Skin epidermis (tissue), 12 donors: ENCODE measurements around the gene GAS6.
A peak's percentile ranks its signal among the peaks of the same experiment; 100 is the strongest.
"Not testable (repeated sequence)": the region's sequence is repeated elsewhere in the genome, so short reads cannot be mapped to it uniquely, and the experiment has no call there.

Source experiments
- H3K27ac ChIP-seq, 21 experiments: fragments of 200-600 bp; sonication (generic) in 11 of 21; one replicate each; pipeline ENCODE4 v1.5.0; 2020; ENCODE audit warnings: mild to moderate bottlenecking in 3 of 21, inconsistent platforms in 2 of 21, moderate library complexity in 2 of 21
- H3K4me3 ChIP-seq, 7 experiments: fragments of 200-600 bp; sonication (generic) in 2 of 7; one replicate each; pipeline ENCODE4 v1.5.0; 2020; ENCODE audit warnings: inconsistent platforms in 2 of 7, mild to moderate bottlenecking in 2 of 7, moderate library complexity in 1 of 7

Gene GAS6

GRCh38 chr13:113875429-113875815, 11.5 kb upstream of the GAS6 start:
- no peak overlapping the region for H3K27ac ChIP-seq
- H3K4me3 ChIP-seq: no peak overlapping the region

DNA sequence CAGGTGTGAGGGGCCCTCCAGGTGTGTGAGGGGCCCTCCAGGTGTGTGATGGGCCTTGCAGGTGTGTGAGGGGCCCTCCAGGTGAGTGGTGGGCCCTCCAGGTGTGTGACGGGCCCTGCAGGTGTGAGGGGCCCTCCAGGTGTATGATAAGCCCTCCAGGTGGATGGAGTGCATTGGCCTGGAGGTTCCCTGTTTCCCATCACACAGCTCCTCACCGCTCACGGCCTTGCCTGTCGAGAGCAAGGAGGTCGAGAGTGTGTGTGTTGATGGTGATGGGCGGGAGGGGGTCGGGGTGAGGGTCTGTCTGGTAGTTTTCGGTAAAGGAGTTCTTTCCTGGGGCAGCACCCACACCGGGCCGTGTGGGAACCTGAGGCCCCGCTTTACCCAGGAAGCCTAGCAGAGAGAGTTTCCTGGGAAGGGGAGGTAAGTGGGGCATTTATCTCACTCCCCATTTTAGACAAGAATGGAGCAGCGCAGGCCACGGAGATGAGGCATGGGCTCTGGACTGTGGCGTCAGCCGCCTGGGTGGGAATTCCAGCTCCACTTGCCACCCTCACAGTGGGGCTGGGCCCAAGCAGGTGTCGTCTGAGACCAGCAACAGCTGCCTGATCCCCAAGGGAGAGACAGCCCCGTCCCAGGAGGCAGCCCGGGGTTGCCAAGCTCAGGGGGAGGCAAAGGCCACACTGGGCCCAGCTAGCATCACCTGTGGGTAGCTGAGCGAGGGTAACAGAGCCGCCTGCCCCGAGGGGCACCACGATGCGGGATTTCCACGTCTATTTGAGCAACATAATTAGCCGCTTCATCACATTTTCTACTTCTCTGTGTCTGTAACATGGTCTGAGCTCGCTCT, 10.9 kb upstream of the GAS6 start:
- H3K4me3 ChIP-seq: no peak overlapping the region
- no peak overlapping the region for H3K27ac ChIP-seq

DNA sequence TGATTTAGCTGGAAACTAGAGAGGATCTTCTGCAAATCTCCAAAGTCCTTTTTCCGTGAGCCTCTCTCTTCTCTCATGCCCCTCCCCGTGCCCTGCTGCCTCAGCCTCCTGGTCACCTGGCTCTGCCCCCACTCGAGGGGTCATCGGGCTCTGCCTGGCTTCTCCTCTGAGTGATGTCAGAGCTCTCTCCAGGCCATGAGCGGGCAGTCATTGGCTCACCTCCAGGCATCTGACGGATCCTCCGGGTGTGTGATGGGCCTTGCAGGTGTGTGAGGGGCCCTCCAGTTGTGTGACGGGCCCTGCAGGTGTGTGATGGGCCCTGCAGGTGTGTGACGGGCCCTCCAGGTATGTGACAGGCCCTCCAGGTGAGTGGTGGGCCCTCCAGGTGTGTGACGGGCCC, 10.3 kb upstream of the GAS6 start:
- Histone ChIP-seq H3K27ac (no peak overlapping the region), H3K4me3 (no peak overlapping the region)

DNA sequence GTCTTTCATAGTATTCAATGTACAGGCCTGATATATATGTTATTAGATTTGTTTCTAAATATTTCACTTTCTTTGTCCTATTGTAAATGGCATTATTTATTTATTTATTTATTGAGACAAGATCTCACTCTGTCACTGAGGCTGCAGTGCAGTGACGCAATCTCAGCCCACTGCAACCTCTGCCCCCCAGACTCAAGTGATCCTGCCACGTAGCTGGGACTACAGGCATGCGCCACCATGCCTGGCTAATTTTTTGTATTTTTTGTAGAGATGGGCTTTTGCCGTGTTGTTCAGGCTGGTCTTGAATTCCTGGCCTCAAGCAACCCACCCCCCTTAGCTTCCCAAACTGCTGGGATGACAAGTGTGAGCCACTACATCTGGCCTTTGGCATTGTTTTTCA, 5.4 kb upstream of the GAS6 start:
- H3K27ac ChIP-seq: no peak overlapping the region
- H3K4me3 ChIP-seq: no peak overlapping the region

DNA sequence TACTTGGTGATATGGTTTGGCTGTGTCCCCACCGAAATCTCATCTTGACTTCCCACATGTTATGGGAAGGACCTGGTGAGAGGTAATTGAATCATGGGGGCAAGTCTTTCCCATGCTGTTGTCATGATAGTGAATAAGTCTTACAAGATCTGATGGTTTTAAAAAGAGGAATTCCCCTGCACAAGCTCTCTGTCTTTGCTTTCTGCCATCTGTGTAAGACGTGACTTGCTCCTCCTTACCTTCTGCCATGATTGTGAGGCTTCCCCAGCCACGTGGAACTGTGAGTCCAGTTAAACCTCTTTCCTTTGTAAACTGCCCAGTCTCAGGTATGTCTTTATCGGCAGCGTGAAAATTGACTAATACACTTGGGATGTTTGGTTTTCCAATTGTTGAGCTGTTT, 4.0 kb upstream of the GAS6 start:
- H3K27ac ChIP-seq: not testable (repeated sequence)

GRCh38 chr13:113865427-113865826, 1.6 kb upstream of the GAS6 start:
- H3K4me3 ChIP-seq: no peak overlapping the region
- H3K27ac ChIP-seq: no peak overlapping the region

More for the DNA sequence above, 4.0 kb upstream of the GAS6 start:
- H3K4me3 ChIP-seq: not testable (repeated sequence)

- peak overlapping the region in 13 of 21 experiments; percentile 48 to 93 (median 85) for H3K27ac ChIP-seq
- peak overlapping the region; percentile 53 to 71 (median 65) for H3K4me3 ChIP-seq
Measured at GRCh38 chr13:113864273-113864890, 506 bp upstream of the GAS6 start.

- H3K4me3 ChIP-seq: peak overlapping the region; percentile 53 to 71 (median 65)
Measured at GRCh38 chr13:113862931-113863523, 849 bp downstream of the GAS6 start.

DNA sequence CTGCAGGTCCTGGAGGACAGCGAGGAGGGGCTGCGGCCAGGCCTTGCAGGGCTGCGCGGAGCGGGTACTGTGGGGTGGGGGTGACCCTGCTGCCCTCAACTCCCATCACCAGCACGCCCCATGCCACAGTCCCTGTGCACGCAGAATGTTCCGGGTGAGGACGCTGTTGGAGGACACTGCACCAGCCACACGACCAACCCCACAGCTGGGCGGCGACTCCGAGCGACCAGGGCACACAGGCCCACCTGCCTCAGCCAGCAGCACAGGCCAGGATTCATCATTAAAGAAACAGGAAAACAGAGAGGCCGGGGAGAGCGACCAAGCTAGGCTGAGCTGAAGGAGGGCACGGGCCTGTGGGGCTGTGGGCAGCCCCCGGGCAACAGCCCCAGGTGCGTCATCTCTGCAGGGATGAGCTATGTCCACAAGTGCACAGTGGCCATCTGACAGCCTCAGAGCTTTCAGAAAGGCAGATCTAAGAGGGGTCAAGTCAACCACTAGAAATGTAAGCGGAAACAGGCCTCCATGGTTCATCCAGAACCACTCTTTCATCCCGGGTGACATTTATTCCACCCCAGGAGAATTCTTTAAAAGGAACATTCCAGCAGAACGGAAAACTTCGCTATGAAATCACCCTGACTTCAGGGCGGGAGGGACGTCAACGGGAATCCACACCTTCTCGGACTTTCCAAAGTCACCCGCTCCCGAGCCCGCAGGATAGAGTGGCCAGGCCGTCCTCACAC, 1.5 kb downstream of the GAS6 start:
- Histone ChIP-seq H3K27ac (peak overlapping the region in 20 of 21 experiments; percentile 62 to 94 (median 85)), H3K4me3 (peak overlapping the region; percentile 53 to 71 (median 65))

More at GRCh38 chr13:113862931-113863523, 849 bp downstream of the GAS6 start:
- peak overlapping the region; percentile 49 to 94 (median 85) for H3K27ac ChIP-seq

- Histone ChIP-seq H3K4me3 (peak overlapping the region in 1 of 7 experiments; percentile 68), H3K27ac (peak overlapping the region in 8 of 21 experiments; percentile 4 to 85 (median 30))
Measured at GRCh38 chr13:113861433-113862030, 2.3 kb downstream of the GAS6 start.

DNA sequence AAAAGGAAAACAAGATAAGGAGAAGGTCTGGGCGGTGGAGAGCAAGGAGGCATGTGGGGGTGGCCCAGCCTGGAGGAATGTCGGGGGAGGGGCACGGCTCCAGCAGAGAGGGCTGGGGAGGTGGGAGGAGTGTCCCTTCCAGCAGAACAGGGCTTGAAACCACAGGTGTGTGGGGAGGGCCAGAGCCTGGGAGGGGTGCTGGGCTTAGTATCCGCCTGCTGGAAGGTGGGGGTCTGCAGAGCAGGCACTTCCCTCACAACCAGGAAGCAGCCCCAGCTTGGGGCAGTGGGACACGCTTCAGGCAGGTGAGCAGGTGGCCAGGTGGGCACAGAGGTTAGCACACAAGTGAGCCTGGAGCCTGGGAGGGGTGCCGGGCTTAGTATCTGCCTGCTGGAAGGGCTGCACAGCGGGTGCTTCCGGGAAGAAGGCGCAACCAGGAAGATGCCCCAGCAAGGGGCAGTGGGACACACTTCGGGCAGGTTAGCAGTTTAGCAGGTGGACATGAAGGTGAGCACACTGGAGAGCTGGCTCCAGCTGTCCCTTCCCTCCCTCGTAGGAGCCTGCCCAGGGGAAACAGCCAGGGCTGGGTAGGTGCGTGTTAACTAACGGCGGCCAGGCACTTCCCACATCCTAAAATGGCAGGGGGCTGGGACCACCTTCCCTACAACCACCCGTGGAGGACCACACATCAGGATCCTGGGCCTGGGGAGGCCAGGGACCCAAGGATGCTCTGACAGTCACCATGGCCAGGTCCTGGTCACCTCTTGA, 3.0 kb downstream of the GAS6 start:
- peak overlapping the region in 1 of 7 experiments; percentile 7 for H3K4me3 ChIP-seq
- H3K27ac ChIP-seq: peak overlapping the region in 9 of 21 experiments; percentile 3 to 50 (median 28)

GRCh38 chr13:113860051-113860664, 3.7 kb downstream of the GAS6 start:
- Histone ChIP-seq H3K4me3 (no peak overlapping the region), H3K27ac (peak overlapping the region in 4 of 21 experiments; percentile 3 to 50 (median 27))

DNA sequence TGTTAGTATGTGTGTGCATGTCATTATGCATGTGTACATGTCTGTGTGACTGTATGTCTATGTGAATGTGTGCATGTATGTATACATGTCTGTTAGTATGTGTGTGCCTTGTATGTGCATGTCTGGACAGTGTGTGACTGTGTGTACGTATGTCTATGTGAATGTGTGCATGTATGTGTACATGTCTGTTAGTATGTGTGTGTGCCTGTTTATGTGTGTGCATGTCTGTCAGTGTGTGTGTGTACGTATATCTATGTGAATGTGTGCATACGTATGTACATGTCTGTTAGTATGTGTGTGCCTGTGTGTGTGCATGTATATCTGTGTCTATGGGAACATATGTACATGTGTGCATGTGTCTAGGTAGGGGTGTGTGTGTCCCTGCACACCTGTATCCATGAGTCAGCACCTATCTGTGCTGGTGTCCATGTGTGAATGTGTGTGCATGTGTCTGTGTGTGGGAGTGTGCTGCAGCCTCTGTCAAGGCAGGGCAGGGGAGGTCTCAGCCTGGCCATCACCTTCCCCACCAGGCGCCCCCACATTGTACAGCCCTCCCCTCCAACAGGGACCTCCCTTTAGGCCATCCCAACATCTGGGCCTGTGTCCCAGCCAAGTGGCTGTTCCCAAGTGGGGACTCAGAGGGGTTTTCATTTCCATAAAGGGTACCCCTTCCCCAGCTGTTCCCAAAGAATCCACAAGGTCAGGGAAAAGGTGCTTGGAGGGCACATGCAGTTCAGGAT, 4.4 kb downstream of the GAS6 start:
- Histone ChIP-seq H3K27ac (peak overlapping the region in 1 of 21 experiments; percentile 28), H3K4me3 (no peak overlapping the region)

DNA sequence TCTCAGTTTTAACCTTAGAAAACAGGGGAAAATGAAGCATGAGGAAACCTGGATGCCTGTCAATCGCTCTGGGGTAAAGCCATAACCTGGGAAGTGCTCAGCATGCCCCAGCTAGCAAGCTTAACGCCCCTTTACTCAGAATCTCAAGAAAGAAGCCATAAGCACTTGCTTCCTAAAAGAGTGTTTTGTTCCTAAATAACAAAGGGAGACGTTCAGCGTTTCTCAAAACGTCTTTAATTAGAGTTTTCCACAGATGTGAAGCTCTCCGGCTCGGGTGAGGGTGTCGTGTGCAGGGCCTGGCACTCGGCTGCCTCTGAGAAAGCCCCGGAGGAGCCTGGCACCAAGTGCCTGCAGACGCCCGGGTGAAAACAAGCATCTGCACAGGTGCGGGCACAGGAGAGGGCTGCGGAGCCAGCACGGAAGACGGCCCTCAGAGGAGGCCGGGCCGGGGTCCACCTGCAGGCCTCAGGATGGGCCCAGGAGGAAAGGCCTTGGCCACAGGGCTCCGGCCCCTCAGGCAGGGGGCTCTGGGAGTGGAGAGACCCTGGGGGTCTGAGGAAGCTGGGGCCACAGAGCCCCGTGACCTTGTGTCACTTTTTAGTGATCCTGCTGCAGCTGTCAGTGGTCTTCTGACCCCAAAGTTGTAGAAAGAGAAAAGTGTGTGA, 6.2 kb downstream of the GAS6 start:
- H3K27ac ChIP-seq: peak overlapping the region in 7 of 21 experiments; percentile 13 to 60 (median 47)

DNA sequence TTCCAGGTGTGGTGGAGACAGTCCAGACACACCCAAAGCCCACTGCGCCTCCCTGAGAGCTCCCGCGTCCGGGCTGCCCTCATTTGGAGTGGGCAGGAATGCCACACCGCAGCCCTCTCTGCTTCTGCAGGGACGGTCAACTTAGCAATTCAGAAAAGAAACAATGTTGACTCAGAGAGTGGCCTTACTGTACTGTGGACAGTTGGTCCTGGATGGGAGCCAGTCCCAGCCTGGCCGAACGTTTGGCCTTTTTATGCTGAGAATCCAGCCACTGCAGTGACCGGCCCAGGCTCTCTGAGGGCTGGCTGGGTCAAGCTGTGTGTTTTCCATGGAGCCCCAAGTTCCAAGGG, 7.2 kb downstream of the GAS6 start:
- Histone ChIP-seq H3K4me3 (no peak overlapping the region), H3K27ac (peak overlapping the region in 5 of 21 experiments; percentile 16 to 56 (median 38))

More for the DNA sequence above, 6.2 kb downstream of the GAS6 start:
- H3K4me3 ChIP-seq: no peak overlapping the region

- no peak overlapping the region for H3K4me3 ChIP-seq
- H3K27ac ChIP-seq: peak overlapping the region in 5 of 21 experiments; percentile 22 to 49 (median 38)
Measured at GRCh38 chr13:113855931-113856715, 7.8 kb downstream of the GAS6 start.
